Hepatocyte (in vitro differentiated cells): Measurements from ENCODE around the gene NOD1.

ENCODE experiments used
- EZH2phosphoT487 ChIP-seq: fragments of 200-600 bp; sonication (generic); IDR thresholded peaks from one replicate; pipeline ENCODE4 v1.6.1; 2018; ENCODE audit warnings: antibody characterized with exemption, mild to moderate bottlenecking, low read depth, moderate library complexity; ENCODE audit not compliant: unreplicated experiment, severe bottlenecking
- TF ChIP-seq, protein P1 (sequence below): fragments of 200-600 bp; sonication (generic); IDR thresholded peaks from 2 replicates; pipeline ENCODE4 v1.5.1; 2016; ENCODE audit warnings: antibody characterized with exemption, mild to moderate bottlenecking; ENCODE audit not compliant: poor library complexity

DNA sequence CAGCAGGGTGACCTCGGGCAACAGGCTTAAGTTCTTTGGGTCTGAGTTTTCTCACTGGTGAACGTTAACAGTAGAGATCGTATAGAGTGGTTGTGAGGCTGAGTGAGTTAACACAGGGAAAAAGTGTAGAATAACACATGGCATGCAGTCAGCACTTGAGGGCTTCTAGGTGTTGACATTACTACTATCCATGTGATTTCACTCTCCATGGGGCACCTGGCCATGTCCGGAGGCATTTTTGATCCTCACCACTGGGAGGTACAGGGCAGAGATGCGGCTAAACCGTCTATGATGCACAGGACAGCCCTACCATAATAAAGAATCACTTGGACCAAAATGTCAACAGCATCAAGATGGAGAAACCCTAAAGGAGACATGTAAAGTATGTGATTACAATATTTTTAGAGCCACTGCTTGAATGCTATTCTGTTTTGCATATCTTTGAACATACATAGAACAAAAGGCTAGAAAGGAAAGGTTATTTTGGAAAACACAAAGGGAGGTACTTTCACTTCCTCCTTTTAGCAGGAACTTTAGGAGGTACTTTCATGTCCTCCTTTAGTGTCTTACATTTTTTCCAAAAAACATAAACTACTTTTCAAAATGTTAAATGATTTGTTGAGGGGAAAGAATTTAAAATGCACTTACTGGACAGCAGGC lies 44.3 kb downstream of the NOD1 start:
- TF ChIP-seq, protein P1, sequence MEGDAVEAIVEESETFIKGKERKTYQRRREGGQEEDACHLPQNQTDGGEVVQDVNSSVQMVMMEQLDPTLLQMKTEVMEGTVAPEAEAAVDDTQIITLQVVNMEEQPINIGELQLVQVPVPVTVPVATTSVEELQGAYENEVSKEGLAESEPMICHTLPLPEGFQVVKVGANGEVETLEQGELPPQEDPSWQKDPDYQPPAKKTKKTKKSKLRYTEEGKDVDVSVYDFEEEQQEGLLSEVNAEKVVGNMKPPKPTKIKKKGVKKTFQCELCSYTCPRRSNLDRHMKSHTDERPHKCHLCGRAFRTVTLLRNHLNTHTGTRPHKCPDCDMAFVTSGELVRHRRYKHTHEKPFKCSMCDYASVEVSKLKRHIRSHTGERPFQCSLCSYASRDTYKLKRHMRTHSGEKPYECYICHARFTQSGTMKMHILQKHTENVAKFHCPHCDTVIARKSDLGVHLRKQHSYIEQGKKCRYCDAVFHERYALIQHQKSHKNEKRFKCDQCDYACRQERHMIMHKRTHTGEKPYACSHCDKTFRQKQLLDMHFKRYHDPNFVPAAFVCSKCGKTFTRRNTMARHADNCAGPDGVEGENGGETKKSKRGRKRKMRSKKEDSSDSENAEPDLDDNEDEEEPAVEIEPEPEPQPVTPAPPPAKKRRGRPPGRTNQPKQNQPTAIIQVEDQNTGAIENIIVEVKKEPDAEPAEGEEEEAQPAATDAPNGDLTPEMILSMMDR: no peak
- TF ChIP-seq EZH2phosphoT487: no peak
